Nephron (organoid): ENCODE data around the gene C3orf52.

Experiments used
- H3K27ac Mint-ChIP-seq, 3 experiments: 2 replicates each; pipeline ENCODE4 v1.8.0; 2020; ENCODE audit warnings: mixed read lengths in 3 of 3, mild to moderate bottlenecking in 2 of 3, moderate library complexity in 1 of 3
- H3K27me3 Mint-ChIP-seq: 2 replicates; pipeline ENCODE4 v1.8.0; 2021; ENCODE audit warnings: low read depth, mild to moderate bottlenecking, moderate library complexity, mixed read lengths
- H3K36me3 Mint-ChIP-seq: 2 replicates; pipeline ENCODE4 v1.8.0; 2020; ENCODE audit warnings: low read depth, mixed read lengths
- H3K4me1 Mint-ChIP-seq: 2 replicates; pipeline ENCODE4 v1.8.0; 2020; ENCODE audit warnings: mixed read lengths
- H3K4me3 Mint-ChIP-seq, 3 experiments: 2 replicates each; pipeline ENCODE4 v1.8.0; 2020; ENCODE audit warnings: mild to moderate bottlenecking in 3 of 3, mixed read lengths in 3 of 3, moderate library complexity in 2 of 3
- H3K9me3 Mint-ChIP-seq: 2 replicates; pipeline ENCODE4 v1.8.0; 2020; ENCODE audit warnings: mixed read lengths
- CTCF ChIP-seq, 3 experiments: fragments of 200-600 bp; sonication (generic); IDR thresholded peaks; one replicate each; pipeline ENCODE4 v1.5.0; 2021; ENCODE audit warnings: antibody characterized with exemption in 3 of 3; ENCODE audit not compliant: unreplicated experiment in 3 of 3

C3orf52 gene

DNA sequence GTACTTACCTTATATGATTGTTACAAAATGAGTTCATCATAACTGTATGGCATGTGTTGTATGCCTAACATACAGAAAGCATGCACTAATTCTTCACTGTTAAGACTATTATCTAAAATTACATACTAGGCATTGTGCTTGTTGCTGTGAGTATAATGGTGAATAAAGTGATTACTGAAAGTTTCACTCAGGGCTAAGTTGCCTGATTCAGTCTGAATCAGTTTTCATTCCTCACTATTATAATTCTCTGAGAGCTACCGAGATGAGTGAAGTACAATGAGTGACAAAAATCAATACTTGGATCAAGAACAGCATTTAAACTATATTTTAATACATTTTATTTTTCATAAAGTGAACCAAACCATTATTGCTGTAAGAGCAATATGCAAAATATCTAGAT, 54.4 kb downstream of the C3orf52 start:
- Mint-ChIP-seq H3K4me1 (peaks cover 20% of the 10 kb centered on the region), H3K27ac (no peak overlapping the region), H3K36me3 (no peaks in the 10 kb centered on the region), H3K4me3 (no peak overlapping the region), H3K9me3 (peaks cover 9% of the 10 kb centered on the region), H3K27me3 (no peaks in the 10 kb centered on the region)
- no peak for TF ChIP-seq CTCF (IDR thresholded peaks at IDR 0.05; ENCODE audit: unreplicated experiment in 3 of 3)

- Mint-ChIP-seq H3K9me3 (peaks cover 14% of the 10 kb centered on the region), H3K36me3 (no peaks in the 10 kb centered on the region), H3K4me1 (peaks cover 13% of the 10 kb centered on the region), H3K27me3 (no peaks in the 10 kb centered on the region), H3K27ac (no peak overlapping the region), H3K4me3 (no peak overlapping the region)
- TF ChIP-seq CTCF (IDR thresholded peaks at IDR 0.05; ENCODE audit: unreplicated experiment in 3 of 3): no peak
Observed at GRCh38 chr3:112141293-112141692, 55.1 kb downstream of the C3orf52 start.

DNA sequence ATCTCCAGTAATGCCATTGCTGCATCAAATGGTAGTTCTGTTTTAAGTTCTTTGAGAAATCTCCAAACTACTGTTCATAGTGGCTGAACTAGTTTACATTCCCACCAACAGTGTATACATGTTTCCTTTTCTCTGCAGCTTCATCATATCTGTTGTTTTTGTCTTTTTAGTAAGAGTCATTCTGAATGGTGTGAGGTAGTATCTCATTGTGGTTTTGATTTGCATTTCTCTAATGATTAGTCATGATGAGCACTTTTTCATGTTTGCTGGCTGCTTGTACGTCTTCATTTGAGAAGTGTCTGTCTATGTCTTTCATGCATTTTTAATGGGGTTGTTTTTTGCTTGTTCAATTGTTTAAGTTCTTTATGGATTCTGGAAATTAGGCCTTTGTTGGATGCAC, 57.1 kb downstream of the C3orf52 start:
- Mint-ChIP-seq H3K27me3 (no peaks in the 10 kb centered on the region), H3K4me1 (no peaks in the 10 kb centered on the region), H3K27ac (no peak overlapping the region), H3K4me3 (no peak overlapping the region), H3K36me3 (peaks cover 3% of the 10 kb centered on the region), H3K9me3 (peaks cover 27% of the 10 kb centered on the region)
- no peak for TF ChIP-seq CTCF (IDR thresholded peaks at IDR 0.05; ENCODE audit: unreplicated experiment in 3 of 3)

- no peaks in the 10 kb centered on the region for H3K4me1 Mint-ChIP-seq
- H3K36me3 Mint-ChIP-seq: peaks cover 5% of the 10 kb centered on the region
- H3K27ac Mint-ChIP-seq: no peak overlapping the region
- no peak overlapping the region for H3K4me3 Mint-ChIP-seq
- TF ChIP-seq CTCF (IDR thresholded peaks at IDR 0.05; ENCODE audit: unreplicated experiment in 3 of 3): no peak
- no peaks in the 10 kb centered on the region for H3K27me3 Mint-ChIP-seq
- H3K9me3 Mint-ChIP-seq: peaks cover 27% of the 10 kb centered on the region
Observed at GRCh38 chr3:112143689-112144088, 57.5 kb downstream of the C3orf52 start.

DNA sequence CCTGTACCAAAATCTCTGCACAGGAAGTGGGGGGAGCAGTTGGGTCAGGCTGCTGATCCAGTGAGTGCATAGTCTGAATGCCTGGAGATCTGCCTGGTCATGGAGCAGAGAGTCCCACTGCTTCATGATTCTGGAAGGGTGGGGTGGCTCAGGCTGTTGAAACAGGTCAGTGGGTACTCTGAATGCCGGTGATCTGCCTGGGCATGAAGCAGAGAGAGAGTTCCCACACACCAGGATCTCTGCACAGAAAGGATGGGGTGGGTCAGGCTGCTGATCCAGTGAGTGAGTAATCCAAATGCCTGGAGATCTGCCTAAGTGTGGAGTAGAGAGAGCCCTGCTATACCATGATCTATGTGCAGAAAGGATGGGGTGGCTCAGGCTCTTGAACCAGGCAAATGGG, 62.9 kb downstream of the C3orf52 start:
- no peak overlapping the region for H3K4me3 Mint-ChIP-seq
- no peaks in the 10 kb centered on the region for H3K4me1 Mint-ChIP-seq
- H3K9me3 Mint-ChIP-seq: peaks cover 26% of the 10 kb centered on the region
- TF ChIP-seq CTCF (IDR thresholded peaks at IDR 0.05; ENCODE audit: unreplicated experiment in 3 of 3): no peak
- peaks cover 3% of the 10 kb centered on the region for H3K27me3 Mint-ChIP-seq
- peaks cover 13% of the 10 kb centered on the region for H3K36me3 Mint-ChIP-seq
- H3K27ac Mint-ChIP-seq: no peak overlapping the region

- H3K4me3 Mint-ChIP-seq: no peak overlapping the region
- H3K4me1 Mint-ChIP-seq: no peaks in the 10 kb centered on the region
- no peak overlapping the region for H3K27ac Mint-ChIP-seq
- no peak for TF ChIP-seq CTCF (IDR thresholded peaks at IDR 0.05; ENCODE audit: unreplicated experiment in 3 of 3)
- H3K9me3 Mint-ChIP-seq: peaks cover 11% of the 10 kb centered on the region
- no peaks in the 10 kb centered on the region for H3K27me3 Mint-ChIP-seq
- peaks cover 6% of the 10 kb centered on the region for H3K36me3 Mint-ChIP-seq
Observed at GRCh38 chr3:112167758-112168157, 81.6 kb downstream of the C3orf52 start.
